22Rv1 (cell line): Measurements from ENCODE around the gene KIAA1671.

ENCODE experiments used
- ZFX ChIP-seq: fragments of 450-650 bp; IDR thresholded peaks from 2 replicates; pipeline ENCODE4 v1.6.1; 2017; ENCODE audit warnings: antibody characterized with exemption, borderline replicate concordance
- TF ChIP-seq, protein P1 (sequence below): fragments of 450-650 bp; IDR thresholded peaks from 2 replicates; pipeline ENCODE4 v1.5.1; 2017; ENCODE audit warnings: mild to moderate bottlenecking

DNA sequence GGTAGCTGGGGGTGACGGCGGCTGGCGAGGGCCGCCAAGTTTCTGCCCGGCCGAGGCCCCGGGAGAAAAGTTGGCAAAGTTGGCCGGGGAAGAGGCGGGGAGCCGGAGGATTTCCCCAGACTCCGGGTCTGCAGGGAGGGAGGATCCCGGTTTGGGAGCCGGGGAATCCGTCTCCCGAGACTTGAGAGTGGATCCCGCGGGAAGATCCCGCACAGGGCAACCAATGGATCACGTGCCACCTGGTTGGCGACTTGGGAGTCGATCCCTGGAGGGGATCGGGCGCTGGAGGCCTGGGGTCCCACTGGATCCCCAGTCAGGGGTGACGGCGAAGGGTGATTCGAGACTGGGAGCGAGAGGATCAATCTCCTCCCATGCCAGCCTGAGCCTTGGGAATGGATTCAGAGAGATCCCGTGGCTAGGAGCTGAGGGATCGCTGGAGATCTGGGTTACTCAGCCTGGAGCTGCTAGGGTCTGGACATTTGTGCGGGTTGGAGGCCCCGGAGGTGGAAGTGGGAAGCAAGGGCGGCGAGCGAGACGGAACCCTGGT, 394 bp downstream of the KIAA1671 start:
- TF ChIP-seq, protein P1, sequence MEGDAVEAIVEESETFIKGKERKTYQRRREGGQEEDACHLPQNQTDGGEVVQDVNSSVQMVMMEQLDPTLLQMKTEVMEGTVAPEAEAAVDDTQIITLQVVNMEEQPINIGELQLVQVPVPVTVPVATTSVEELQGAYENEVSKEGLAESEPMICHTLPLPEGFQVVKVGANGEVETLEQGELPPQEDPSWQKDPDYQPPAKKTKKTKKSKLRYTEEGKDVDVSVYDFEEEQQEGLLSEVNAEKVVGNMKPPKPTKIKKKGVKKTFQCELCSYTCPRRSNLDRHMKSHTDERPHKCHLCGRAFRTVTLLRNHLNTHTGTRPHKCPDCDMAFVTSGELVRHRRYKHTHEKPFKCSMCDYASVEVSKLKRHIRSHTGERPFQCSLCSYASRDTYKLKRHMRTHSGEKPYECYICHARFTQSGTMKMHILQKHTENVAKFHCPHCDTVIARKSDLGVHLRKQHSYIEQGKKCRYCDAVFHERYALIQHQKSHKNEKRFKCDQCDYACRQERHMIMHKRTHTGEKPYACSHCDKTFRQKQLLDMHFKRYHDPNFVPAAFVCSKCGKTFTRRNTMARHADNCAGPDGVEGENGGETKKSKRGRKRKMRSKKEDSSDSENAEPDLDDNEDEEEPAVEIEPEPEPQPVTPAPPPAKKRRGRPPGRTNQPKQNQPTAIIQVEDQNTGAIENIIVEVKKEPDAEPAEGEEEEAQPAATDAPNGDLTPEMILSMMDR = no peak
- TF ChIP-seq ZFX = no peak
